ENCODE data around the gene C1orf159. TPM values are rescaled to one million over a fixed set of nuclear protein-coding genes. Genes with fewer than 3 reads are reported as not detected.

The C1orf159 gene
- total RNA-seq, 1 experiment from 2014 or later = 15.7 TPM

- H3K4me3 Mint-ChIP-seq (ENCODE audit: unreplicated experiment) = no peak overlapping the region
- DNase-seq (ENCODE audit: unreplicated experiment) = no peak
- ChIA-PET POLR2A (no interaction called here), CTCF (interaction anchor here (0.7 kb wide), 1 partner anchor 25 kb away, joined by 3 read pairs; no protein-coding TSS in a partner anchor)
- intact Hi-C loops (cut with micrococcal nuclease) = no loop called here
- H3K9me3 Mint-ChIP-seq (ENCODE audit: unreplicated experiment) = peaks cover 9% of the 10 kb centered on the region
- no peaks in the 10 kb centered on the region for H3K4me1 Mint-ChIP-seq (ENCODE audit: insufficient read depth, unreplicated experiment)
- H3K27ac Mint-ChIP-seq (ENCODE audit: low read depth, unreplicated experiment) = no peak overlapping the region
- peaks cover 8% of the 10 kb centered on the region for H3K36me3 Mint-ChIP-seq (ENCODE audit: insufficient read depth, unreplicated experiment)
- BruUV-seq (replicated peaks) = no TSS peak
- no peaks in the 10 kb centered on the region for H3K27me3 Mint-ChIP-seq (ENCODE audit: insufficient read depth, unreplicated experiment)
- TF ChIP-seq CTCF (IDR thresholded peaks at IDR 0.05; ENCODE audit: unreplicated experiment) = no peak
Measured at GRCh38 chr1:1094981-1095380, 20.9 kb downstream of the C1orf159 start.

GRCh38 chr1:1093610-1093943 is 22.3 kb downstream of the C1orf159 start:
- H3K27me3 Mint-ChIP-seq (ENCODE audit: insufficient read depth, unreplicated experiment) = no peaks in the 10 kb centered on the region
- DNase-seq (ENCODE audit: unreplicated experiment) = no peak
- no TSS peak for BruUV-seq (replicated peaks)
- H3K36me3 Mint-ChIP-seq (ENCODE audit: insufficient read depth, unreplicated experiment) = peaks cover 14% of the 10 kb centered on the region
- ChIA-PET POLR2A (no interaction called here), CTCF (no interaction called here)
- no peak overlapping the region for H3K4me3 Mint-ChIP-seq (ENCODE audit: unreplicated experiment)
- intact Hi-C loops (cut with micrococcal nuclease) = no loop called here
- no peaks in the 10 kb centered on the region for H3K9me3 Mint-ChIP-seq (ENCODE audit: unreplicated experiment)
- H3K27ac Mint-ChIP-seq (ENCODE audit: low read depth, unreplicated experiment) = no peak overlapping the region
- TF ChIP-seq CTCF (IDR thresholded peaks at IDR 0.05; ENCODE audit: unreplicated experiment) = no peak
- H3K4me1 Mint-ChIP-seq (ENCODE audit: insufficient read depth, unreplicated experiment) = no peaks in the 10 kb centered on the region

GRCh38 chr1:1092894-1093609 is 22.8 kb downstream of the C1orf159 start:
- no peaks in the 10 kb centered on the region for H3K9me3 Mint-ChIP-seq (ENCODE audit: unreplicated experiment)
- BruUV-seq (replicated peaks) = no TSS peak
- ChIA-PET POLR2A (interaction anchor here (0.6 kb wide), 1 partner anchor 122 kb away, joined by 3 read pairs; no protein-coding TSS in a partner anchor), CTCF (interaction anchor here (0.7 kb wide), 1 partner anchor 29 kb away, joined by 4 read pairs; no protein-coding TSS in a partner anchor)
- no peak for DNase-seq (ENCODE audit: unreplicated experiment)
- no peak overlapping the region for H3K4me3 Mint-ChIP-seq (ENCODE audit: unreplicated experiment)
- intact Hi-C loops (cut with micrococcal nuclease) = no loop called here
- H3K36me3 Mint-ChIP-seq (ENCODE audit: insufficient read depth, unreplicated experiment) = peaks cover 14% of the 10 kb centered on the region
- TF ChIP-seq CTCF (IDR thresholded peaks at IDR 0.05; ENCODE audit: unreplicated experiment) = no peak
- no peak overlapping the region for H3K27ac Mint-ChIP-seq (ENCODE audit: low read depth, unreplicated experiment)
- no peaks in the 10 kb centered on the region for H3K4me1 Mint-ChIP-seq (ENCODE audit: insufficient read depth, unreplicated experiment)
- H3K27me3 Mint-ChIP-seq (ENCODE audit: insufficient read depth, unreplicated experiment) = no peaks in the 10 kb centered on the region

GRCh38 chr1:1092149-1092855 is 23.6 kb downstream of the C1orf159 start:
- CTCF ChIA-PET = interaction anchor here (0.6 to 0.7 kb wide), 2 partner anchors 28 to 41 kb away, joined by 3 to 4 read pairs; no protein-coding TSS in a partner anchor
- no peaks in the 10 kb centered on the region for H3K9me3 Mint-ChIP-seq (ENCODE audit: unreplicated experiment)

More at GRCh38 chr1:1092149-1092855, 23.6 kb downstream of the C1orf159 start:
- no TSS peak for BruUV-seq (replicated peaks)
- intact Hi-C loops (cut with micrococcal nuclease) = no loop called here
- POLR2A ChIA-PET = interaction anchor here (0.6 kb wide), 1 partner anchor 122 kb away, joined by 3 read pairs; no protein-coding TSS in a partner anchor
- no peaks in the 10 kb centered on the region for H3K27me3 Mint-ChIP-seq (ENCODE audit: insufficient read depth, unreplicated experiment)
- H3K4me3 Mint-ChIP-seq (ENCODE audit: unreplicated experiment) = no peak overlapping the region
- peaks cover 14% of the 10 kb centered on the region for H3K36me3 Mint-ChIP-seq (ENCODE audit: insufficient read depth, unreplicated experiment)
- DNase-seq (ENCODE audit: unreplicated experiment) = no peak
- no peak overlapping the region for H3K27ac Mint-ChIP-seq (ENCODE audit: low read depth, unreplicated experiment)
- TF ChIP-seq CTCF (IDR thresholded peaks at IDR 0.05; ENCODE audit: unreplicated experiment) = no peak
- H3K4me1 Mint-ChIP-seq (ENCODE audit: insufficient read depth, unreplicated experiment) = no peaks in the 10 kb centered on the region
